Stimulated activated effector memory CD8-positive, alpha-beta T cell treated with anti-CD3 and anti-CD28 coated beads, Interleukin-12 subunit alpha, Interleukin-12 subunit beta, amount 100 ng/mL, for 72 hours (primary cell): ENCODE measurements around the gene SAFB2.

ENCODE experiments used
- ATAC-seq: fragments of 150-1000 bp; cut with Tn5 transposase; 2 replicates; pipeline ENCODE4 v1.10.0; 2021
- DNase-seq, 2 donors: peaks; one replicate each; pipeline ENCODE4 v3.0.0; 2021 to 2022; ENCODE audit warnings: low spot score in 2 of 2
- H3K27ac Mint-ChIP-seq: one replicate; pipeline ENCODE4 v1.8.0; 2022; ENCODE audit warnings: mild to moderate bottlenecking, mixed read lengths
- H3K36me3 Mint-ChIP-seq: one replicate; pipeline ENCODE4 v1.8.0; 2022; ENCODE audit warnings: mild to moderate bottlenecking, mixed read lengths
- H3K4me1 Mint-ChIP-seq: one replicate; pipeline ENCODE4 v1.8.0; 2022; ENCODE audit warnings: mixed read lengths
- H3K4me3 Mint-ChIP-seq: one replicate; pipeline ENCODE4 v1.8.0; 2022; ENCODE audit warnings: mild to moderate bottlenecking, mixed read lengths
- H3K9me3 Mint-ChIP-seq: one replicate; pipeline ENCODE4 v1.8.0; 2022; ENCODE audit warnings: mixed read lengths

Gene SAFB2

DNA sequence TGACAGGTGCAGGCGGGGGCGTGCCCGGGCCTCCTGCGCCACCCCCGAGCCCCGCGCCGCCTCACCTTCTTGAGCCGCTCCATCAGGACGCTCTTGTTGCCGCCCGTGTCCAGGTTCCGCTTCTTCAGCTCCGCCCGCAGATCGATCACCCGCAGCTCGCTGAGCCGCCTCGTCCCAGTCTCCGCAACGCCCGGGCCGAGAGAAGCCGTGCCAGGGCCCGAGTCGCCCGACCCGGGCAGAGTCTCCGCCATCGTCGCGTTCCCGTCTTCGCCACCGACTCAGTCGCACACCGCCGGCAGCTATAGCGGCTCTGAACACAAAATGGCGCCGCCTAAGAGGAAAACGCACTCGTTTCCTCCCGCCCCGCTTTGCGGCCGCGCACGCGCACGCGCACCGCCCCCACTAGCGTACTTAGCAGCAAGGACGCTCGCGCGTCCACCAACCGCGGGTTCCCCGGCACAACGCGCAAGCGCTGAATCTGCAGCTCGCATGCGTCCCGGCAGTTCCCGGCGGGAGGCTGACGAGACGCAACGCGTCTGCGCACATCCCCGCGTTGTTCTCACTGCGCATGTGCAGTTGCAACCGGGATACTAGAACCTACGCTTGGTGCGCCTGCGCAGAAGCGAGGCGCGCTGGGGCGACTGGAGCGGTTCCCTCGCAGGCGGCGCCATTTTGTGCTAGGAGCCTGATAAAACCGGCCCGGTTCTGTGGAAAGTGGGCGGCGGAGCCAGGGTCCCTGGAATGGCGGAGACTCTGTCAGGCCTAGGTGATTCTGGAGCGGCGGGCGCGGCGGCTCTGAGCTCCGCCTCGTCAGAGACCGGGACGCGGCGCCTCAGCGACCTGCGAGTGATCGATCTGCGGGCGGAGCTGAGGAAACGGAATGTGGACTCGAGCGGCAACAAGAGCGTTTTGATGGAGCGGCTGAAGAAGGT lies at the start of gene SAFB2, which contains the start of gene SAFB:
SAFB2 (minus strand) TSS at position 312 of the 932 bp plus-strand sequence; CDS start at position 251, 61 bp downstream.
SAFB (plus strand) TSS at position 619 of the 932 bp plus-strand sequence; CDS start at position 742, 123 bp downstream.
- DNase-seq (peak; percentile 97 to 99), ATAC-seq (peak; percentile 92)
- peak within 1 kb of the TSS; percentile 100 for H3K27ac Mint-ChIP-seq
- peak within 1 kb of the TSS; percentile 100 for H3K4me3 Mint-ChIP-seq
- H3K4me1 Mint-ChIP-seq, result peaks cover 64% of the 10 kb centered on the region
- H3K36me3 Mint-ChIP-seq, result peaks cover 100% of the 10 kb centered on the region
- H3K9me3 Mint-ChIP-seq, result no peaks in the 10 kb centered on the region

DNA sequence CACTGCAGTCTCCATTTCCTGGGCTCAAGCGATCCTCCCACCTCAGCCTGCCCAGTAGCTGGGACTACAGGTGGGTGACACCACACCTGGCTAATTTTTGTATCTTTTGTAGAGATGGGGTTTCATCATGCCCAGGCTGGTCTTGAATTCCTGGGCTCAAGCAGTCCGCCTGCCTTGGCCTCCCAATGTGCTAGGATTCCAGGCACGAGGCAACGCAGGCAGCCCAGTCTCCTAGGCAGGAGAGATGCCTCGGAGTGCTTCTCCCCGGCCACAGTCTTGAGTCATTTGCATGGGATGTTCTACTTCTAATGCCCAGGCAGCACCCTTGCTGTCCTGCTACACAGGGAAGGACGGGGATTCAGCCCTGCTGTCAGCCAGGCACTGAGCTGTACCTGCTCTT lies 49.0 kb upstream of the SAFB2 start:
- no peak for ATAC-seq
- Mint-ChIP-seq H3K36me3 (peaks cover 67% of the 10 kb centered on the region), H3K4me1 (peaks cover 5% of the 10 kb centered on the region), H3K4me3 (no peak overlapping the region), H3K9me3 (no peaks in the 10 kb centered on the region), H3K27ac (no peak overlapping the region)
- DNase-seq, result no peak

GRCh38 chr19:5669212-5669611 lies 46.6 kb upstream of the SAFB2 start:
- Mint-ChIP-seq H3K4me3 (no peak overlapping the region), H3K4me1 (peaks cover 5% of the 10 kb centered on the region), H3K9me3 (no peaks in the 10 kb centered on the region), H3K36me3 (peaks cover 91% of the 10 kb centered on the region), H3K27ac (no peak overlapping the region)
- DNase-seq (no peak), ATAC-seq (no peak)

DNA sequence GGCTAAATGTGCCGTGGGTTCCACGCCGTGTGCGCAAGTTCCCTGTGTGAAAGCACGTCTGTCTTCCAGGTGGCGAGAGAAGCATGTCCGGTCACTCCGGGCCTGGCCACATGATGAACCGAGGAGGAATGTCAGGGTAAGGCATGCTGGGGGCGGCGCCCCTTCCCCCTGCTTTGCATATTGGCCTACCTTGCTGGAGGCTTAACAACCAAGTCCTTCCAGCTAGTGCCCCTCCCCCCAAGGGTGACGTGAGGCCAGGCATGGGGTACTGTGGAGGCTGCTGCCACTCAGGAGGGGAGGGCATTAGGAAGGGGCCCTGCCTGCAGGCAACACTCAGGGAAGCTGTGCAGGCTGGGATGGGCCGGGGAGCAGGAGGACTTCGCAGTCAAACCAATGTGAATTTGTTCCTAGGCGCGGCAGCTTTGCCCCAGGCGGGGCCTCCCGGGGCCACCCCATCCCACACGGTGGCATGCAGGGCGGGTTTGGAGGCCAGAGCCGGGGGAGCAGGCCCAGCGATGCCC lies 45.2 kb upstream of the SAFB2 start:
- Mint-ChIP-seq H3K36me3 (peaks cover 99% of the 10 kb centered on the region), H3K9me3 (no peaks in the 10 kb centered on the region), H3K4me1 (peaks cover 5% of the 10 kb centered on the region), H3K4me3 (no peak overlapping the region), H3K27ac (peak overlapping the region; percentile 61)
- DNase-seq (no peak), ATAC-seq (no peak)

DNA sequence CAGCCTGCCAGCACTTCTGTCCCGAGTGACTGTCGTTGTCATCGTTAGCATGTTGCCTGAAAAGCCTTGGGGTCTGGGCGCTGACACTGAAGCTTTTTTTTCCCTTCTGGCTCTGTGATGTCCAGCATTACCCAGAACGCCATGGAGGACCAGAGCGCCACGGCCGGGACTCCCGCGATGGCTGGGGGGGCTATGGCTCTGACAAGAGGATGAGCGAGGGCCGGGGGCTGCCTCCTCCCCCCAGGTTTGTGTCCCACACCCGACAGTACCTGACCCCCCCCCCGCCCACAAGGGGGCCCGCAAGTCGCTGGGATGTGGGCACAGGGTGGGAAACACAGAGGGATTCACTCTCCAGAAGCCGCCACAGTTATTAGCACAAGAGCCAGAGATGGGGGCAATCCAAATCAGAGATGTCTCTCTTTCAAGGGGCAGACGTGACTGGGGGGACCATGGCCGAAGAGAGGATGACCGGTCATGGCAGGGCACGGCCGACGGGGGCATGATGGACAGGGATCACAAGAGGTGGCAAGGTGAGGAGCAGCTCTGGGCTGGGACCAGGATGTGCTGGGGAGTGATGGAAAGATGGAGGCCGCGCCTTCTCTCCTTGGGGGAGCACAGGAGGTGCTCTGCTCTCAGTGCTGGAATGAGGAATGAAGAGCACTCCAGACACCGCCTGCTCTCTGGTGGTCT lies 44.5 kb upstream of the SAFB2 start:
- H3K9me3 Mint-ChIP-seq, result no peaks in the 10 kb centered on the region
- H3K36me3 Mint-ChIP-seq, result peaks cover 100% of the 10 kb centered on the region
- no peak overlapping the region for H3K4me3 Mint-ChIP-seq
- peak overlapping the region; percentile 61 for H3K27ac Mint-ChIP-seq
- ATAC-seq (no peak), DNase-seq (no peak)
- peaks cover 5% of the 10 kb centered on the region for H3K4me1 Mint-ChIP-seq

- Mint-ChIP-seq H3K27ac (peak overlapping the region; percentile 71), H3K9me3 (no peaks in the 10 kb centered on the region), H3K4me1 (peaks cover 5% of the 10 kb centered on the region), H3K36me3 (peaks cover 100% of the 10 kb centered on the region), H3K4me3 (no peak overlapping the region)
- peak; percentile 38 for ATAC-seq
- no peak for DNase-seq
These were observed 43.4 kb upstream of the SAFB2 start for GRCh38 chr19:5665781-5666513.

DNA sequence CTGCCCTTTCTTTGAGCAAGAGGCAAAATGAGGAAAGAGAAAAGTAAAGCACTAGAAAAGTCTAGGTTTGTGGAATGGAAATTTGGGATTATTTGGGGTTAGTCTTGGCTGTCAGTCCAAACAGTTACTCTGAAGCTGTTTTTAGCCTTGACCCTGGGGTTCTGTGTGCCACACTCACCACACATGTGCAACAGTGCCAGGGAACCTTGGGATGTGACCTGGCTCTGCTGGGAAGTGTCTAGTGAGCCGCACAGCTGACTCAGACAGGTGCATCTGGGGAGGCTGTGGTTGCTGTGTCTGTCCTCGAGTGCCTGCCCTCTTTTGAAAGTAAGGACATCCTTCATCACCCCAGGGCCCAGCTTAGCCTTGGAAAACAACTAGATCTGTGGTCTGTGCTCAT lies 41.9 kb upstream of the SAFB2 start:
- peaks cover 100% of the 10 kb centered on the region for H3K36me3 Mint-ChIP-seq
- no peaks in the 10 kb centered on the region for H3K9me3 Mint-ChIP-seq
- H3K4me1 Mint-ChIP-seq, result peaks cover 5% of the 10 kb centered on the region
- ATAC-seq (no peak), DNase-seq (no peak)
- H3K27ac Mint-ChIP-seq, result no peak overlapping the region
- no peak overlapping the region for H3K4me3 Mint-ChIP-seq

GRCh38 chr19:5663904-5664303 lies 41.3 kb upstream of the SAFB2 start:
- Mint-ChIP-seq H3K4me3 (no peak overlapping the region), H3K36me3 (peaks cover 100% of the 10 kb centered on the region), H3K9me3 (no peaks in the 10 kb centered on the region), H3K4me1 (peaks cover 5% of the 10 kb centered on the region), H3K27ac (no peak overlapping the region)
- ATAC-seq (no peak), DNase-seq (no peak)

DNA sequence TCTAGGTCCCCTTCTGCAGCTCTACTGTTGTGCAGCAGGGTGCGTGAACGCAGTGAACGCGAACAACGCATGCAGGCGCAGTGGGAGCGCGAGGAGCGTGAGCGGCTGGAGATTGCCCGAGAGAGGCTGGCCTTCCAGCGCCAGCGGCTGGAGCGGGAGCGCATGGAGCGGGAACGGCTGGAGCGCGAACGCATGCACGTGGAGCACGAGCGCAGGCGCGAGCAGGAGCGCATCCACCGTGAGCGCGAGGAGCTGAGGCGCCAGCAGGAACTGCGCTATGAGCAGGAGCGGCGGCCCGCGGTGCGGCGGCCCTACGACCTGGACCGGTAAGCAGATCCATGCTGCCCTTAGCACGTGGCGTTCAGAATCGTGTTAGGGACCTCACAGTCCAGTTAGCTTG lies 38.9 kb upstream of the SAFB2 start:
- ATAC-seq, result no peak
- no peak overlapping the region for H3K4me3 Mint-ChIP-seq
- no peak overlapping the region for H3K27ac Mint-ChIP-seq
- H3K9me3 Mint-ChIP-seq, result no peaks in the 10 kb centered on the region
- H3K4me1 Mint-ChIP-seq, result peaks cover 5% of the 10 kb centered on the region
- DNase-seq, result no peak
- H3K36me3 Mint-ChIP-seq, result peaks cover 100% of the 10 kb centered on the region

GRCh38 chr19:5655412-5655811 lies 32.8 kb upstream of the SAFB2 start:
- DNase-seq, result no peak
- H3K27ac Mint-ChIP-seq, result no peak overlapping the region
- no peaks in the 10 kb centered on the region for H3K4me1 Mint-ChIP-seq
- peaks cover 100% of the 10 kb centered on the region for H3K36me3 Mint-ChIP-seq
- no peaks in the 10 kb centered on the region for H3K9me3 Mint-ChIP-seq
- H3K4me3 Mint-ChIP-seq, result no peak overlapping the region
- no peak for ATAC-seq

- ATAC-seq (no peak), DNase-seq (no peak)
- Mint-ChIP-seq H3K4me3 (no peak overlapping the region), H3K27ac (no peak overlapping the region), H3K9me3 (no peaks in the 10 kb centered on the region), H3K4me1 (no peaks in the 10 kb centered on the region), H3K36me3 (peaks cover 100% of the 10 kb centered on the region)
These were observed 32.4 kb upstream of the SAFB2 start for GRCh38 chr19:5654931-5655330.

GRCh38 chr19:5652261-5652660 lies 29.7 kb upstream of the SAFB2 start:
- DNase-seq (no peak), ATAC-seq (no peak)
- no peaks in the 10 kb centered on the region for H3K9me3 Mint-ChIP-seq
- no peak overlapping the region for H3K4me3 Mint-ChIP-seq
- peaks cover 96% of the 10 kb centered on the region for H3K36me3 Mint-ChIP-seq
- H3K27ac Mint-ChIP-seq, result peak overlapping the region; percentile 70
- peaks cover 1% of the 10 kb centered on the region for H3K4me1 Mint-ChIP-seq

DNA sequence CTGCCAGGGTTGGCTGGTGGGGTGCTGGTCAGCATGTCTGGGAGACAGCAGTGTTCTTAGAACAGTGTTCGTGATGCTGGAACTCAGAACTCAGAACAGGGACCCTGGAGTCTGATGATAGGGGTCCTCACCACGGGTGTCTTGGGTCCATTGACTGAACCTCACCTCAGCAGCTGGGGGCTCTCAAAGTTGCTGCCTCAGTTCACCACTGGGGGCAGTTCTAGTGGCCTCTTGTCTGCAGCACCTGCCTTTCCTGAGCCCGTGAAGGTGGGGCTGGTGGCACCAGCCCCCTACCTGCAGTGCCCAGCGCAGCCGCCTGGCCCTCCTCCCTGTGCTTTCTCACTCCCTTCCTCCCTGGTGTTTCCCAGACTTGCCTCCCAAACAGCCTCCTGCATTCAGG lies 28.8 kb upstream of the SAFB2 start:
- H3K36me3 Mint-ChIP-seq, result peaks cover 96% of the 10 kb centered on the region

DNA sequence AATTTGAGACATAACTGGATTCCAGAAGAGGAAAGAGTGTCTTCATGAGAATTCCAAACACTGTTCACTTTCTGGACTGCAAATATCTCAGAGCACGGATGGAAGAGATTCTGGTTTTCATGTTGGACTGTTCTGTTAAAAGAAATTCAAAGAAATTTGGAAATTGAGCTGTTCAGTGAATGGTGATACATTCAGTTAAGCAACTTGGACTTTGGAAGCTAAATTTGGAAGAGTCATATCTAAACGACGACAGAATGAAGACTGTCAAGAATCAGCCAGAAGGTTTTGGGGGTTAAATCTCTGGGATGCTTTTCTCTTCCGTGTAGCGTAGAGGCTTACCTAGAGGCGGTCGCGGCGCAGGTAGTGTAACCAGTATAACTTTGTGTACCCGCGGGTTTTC lies 25.9 kb upstream of the SAFB2 start:
- ATAC-seq (no peak), DNase-seq (no peak)
- Mint-ChIP-seq H3K36me3 (peaks cover 96% of the 10 kb centered on the region), H3K4me3 (no peak overlapping the region), H3K4me1 (peaks cover 28% of the 10 kb centered on the region), H3K9me3 (no peaks in the 10 kb centered on the region), H3K27ac (peak overlapping the region; percentile 64)

More for the DNA sequence above, 28.8 kb upstream of the SAFB2 start:
- Mint-ChIP-seq H3K4me1 (peaks cover 10% of the 10 kb centered on the region), H3K27ac (no peak overlapping the region), H3K4me3 (no peak overlapping the region), H3K9me3 (no peaks in the 10 kb centered on the region)
- no peak for DNase-seq
- no peak for ATAC-seq

DNA sequence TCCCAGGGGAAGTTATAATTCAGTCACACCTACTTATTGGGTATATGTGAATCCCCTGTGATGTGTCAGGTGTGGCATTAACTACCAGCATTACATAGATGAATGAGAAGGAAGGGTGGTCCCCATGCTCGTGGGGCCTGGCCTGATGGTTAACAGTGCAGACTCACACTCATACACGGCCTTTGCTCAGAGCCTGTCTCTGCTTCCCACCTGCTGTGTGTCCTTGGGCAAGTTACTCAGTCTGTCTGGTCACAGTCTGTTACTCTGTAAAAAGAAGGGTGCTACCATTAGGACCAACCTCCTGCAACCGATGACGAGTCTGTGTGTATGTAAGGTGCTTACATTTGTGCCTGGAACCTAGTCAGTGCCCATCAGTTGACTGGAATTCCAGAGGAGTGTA lies 24.1 kb upstream of the SAFB2 start:
- H3K27ac Mint-ChIP-seq, result peak overlapping the region; percentile 82
- peaks cover 96% of the 10 kb centered on the region for H3K36me3 Mint-ChIP-seq
- peaks cover 29% of the 10 kb centered on the region for H3K4me1 Mint-ChIP-seq
- no peak for DNase-seq
- H3K4me3 Mint-ChIP-seq, result no peak overlapping the region
- ATAC-seq, result no peak
- no peaks in the 10 kb centered on the region for H3K9me3 Mint-ChIP-seq
